ENCODE results near the gene PRSS16. TPM values are rescaled to one million over a fixed set of nuclear protein-coding genes. Genes with fewer than 3 reads are reported as not detected.

PRSS16 gene
- total and polyA plus RNA-seq, 9 of the 15 experiments (the other 6 are each of a cell fraction or from before 2014, with no cell fraction given), result 4.5 to 21.3 (median 12.1) TPM

DNA sequence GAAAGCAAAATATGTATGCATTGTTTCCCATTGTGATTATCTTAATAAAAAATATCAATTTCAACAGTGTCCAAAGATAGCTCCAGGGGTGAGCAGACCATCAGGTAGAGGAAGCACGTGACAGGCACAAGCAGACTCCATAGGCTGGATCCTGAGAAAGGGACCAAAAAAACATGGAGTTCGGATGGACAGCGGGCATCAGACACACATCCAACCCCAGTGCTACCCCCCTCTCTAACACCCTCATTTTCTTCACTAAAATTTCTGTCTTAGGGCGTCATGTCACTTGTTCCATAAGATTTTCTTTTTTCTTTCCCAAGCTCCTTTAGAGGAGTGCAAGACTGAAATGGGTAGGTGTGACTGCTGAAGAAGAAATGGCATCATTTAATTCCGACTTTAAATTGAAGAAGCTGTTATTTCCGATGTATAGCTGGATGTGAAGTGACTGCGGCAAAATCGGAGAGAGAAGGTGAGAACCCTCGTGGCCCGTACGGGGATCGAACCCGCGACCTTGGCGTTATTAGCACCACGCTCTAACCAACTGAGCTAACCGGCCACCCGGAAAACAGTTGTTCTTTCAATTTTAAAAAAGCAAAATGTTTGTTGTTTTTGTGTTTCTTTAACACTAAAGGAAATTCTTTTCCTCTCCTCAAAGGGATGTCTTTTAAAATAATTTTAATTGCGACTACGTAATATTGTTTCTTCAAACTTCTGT is 10.3 kb upstream of the PRSS16 start (continued):
- TF ChIP-seq ZNF407 (IDR thresholded peaks at IDR 0.05; ENCODE audit: low read depth) (peak; percentile 68), ZNF274 (IDR thresholded peaks at IDR 0.05; ENCODE audit: borderline replicate concordance, low read depth, low read length) (no peak; the same call in 1 of the 2 replicates), BCOR (IDR thresholded peaks at IDR 0.05) (peak; percentile 85), ARID2 (IDR thresholded peaks at IDR 0.05) (no peak), MYBL2 (IDR thresholded peaks at IDR 0.05; ENCODE audit: low read depth) (peak; percentile 82), MYBL2 (CRISPR knock-in tag; IDR thresholded peaks at IDR 0.05; ENCODE audit: borderline replicate concordance) (no peak), NEUROD1 (IDR thresholded peaks at IDR 0.05; ENCODE audit: borderline replicate concordance, low read depth, low read length, partially characterized antibody) (no peak), BDP1 (IDR thresholded peaks at IDR 0.05; ENCODE audit: insufficient read depth, insufficient read length) (peak; percentile 38), NR1H2 (CRISPR knock-in tag; IDR thresholded peaks at IDR 0.05) (no peak), EP300 (IDR thresholded peaks at IDR 0.05; ENCODE audit: low read length) (0 out of 2 replicates have a peak, but pooled peaks have one; percentile 30), NCOA4 (IDR thresholded peaks at IDR 0.05; ENCODE audit: partially characterized antibody) (no peak), SMARCE1 (IDR thresholded peaks at IDR 0.05) (no peak), GTF2B (IDR thresholded peaks at IDR 0.05; ENCODE audit: extremely low read depth, insufficient read length) (no peak), ZNF165 (CRISPR knock-in tag; IDR thresholded peaks at IDR 0.05; ENCODE audit: borderline replicate concordance) (peak; percentile 62; the same call in 1 of the 2 replicates), RFX7 (CRISPR knock-in tag; IDR thresholded peaks at IDR 0.05) (no peak), PYGO2 (tag; IDR thresholded peaks at IDR 0.05) (peak; percentile 35; the same call in 1 of the 2 replicates), ATF4 (CRISPR knock-in tag; IDR thresholded peaks at IDR 0.05) (0 out of 2 replicates have a peak, but pooled peaks have one; percentile 35), CCAR2 (IDR thresholded peaks at IDR 0.05; ENCODE audit: low read depth, low read length) (no peak)
- TF ChIP-seq, protein P1, sequence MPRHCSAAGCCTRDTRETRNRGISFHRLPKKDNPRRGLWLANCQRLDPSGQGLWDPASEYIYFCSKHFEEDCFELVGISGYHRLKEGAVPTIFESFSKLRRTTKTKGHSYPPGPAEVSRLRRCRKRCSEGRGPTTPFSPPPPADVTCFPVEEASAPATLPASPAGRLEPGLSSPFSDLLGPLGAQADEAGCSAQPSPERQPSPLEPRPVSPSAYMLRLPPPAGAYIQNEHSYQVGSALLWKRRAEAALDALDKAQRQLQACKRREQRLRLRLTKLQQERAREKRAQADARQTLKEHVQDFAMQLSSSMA (CRISPR knock-in tag; IDR thresholded peaks at IDR 0.05), result no peak

Data from K562 (cell line).